GM12878 (cell line): ENCODE data around the gene GRIK5. TPM values are rescaled to one million over a fixed set of nuclear protein-coding genes. Genes with fewer than 3 reads are reported as not detected.

ENCODE experiments used
- ATAC-seq: fragments of 200-7000 bp; cut with Tn5 transposase; 3 replicates; pipeline ENCODE4 v1.9.1; 2020; ENCODE audit warnings: mild to moderate bottlenecking, moderate library complexity
- BruUV-seq: library from RNA; stranded (reverse); fragments of 400-500 nt; replicated peaks from 2 replicates; lab custom pipeline; 2021; lab: Mats Ljungman, UMichigan
- CTCF ChIA-PET: fragments of 300-600 bp; sonication (Branson Sonifier 250); formaldehyde crosslinking; extraction: SDS; loops from one replicate; lab custom pipeline; 2021; ENCODE audit warnings: inconsistent platforms; lab: Yijun Ruan, JAX
- POLR2A ChIA-PET: fragments of 350-600 bp; formaldehyde crosslinking; extraction: SDS; loops from one replicate; lab custom pipeline; 2021; ENCODE audit warnings: inconsistent platforms; lab: Charles Lee
- RAD21 ChIA-PET: fragments of 300-600 bp; sonication (Branson Sonifier 250); formaldehyde crosslinking; loops from one replicate; lab custom pipeline; 2023; ENCODE audit warnings: antibody characterized with exemption; ENCODE audit not compliant: unreplicated experiment; lab: Charles Lee
- SMC1A ChIA-PET: fragments of 300-600 bp; sonication (Branson Sonifier 250); formaldehyde crosslinking; loops from one replicate; lab custom pipeline; 2023; ENCODE audit not compliant: unreplicated experiment, uncharacterized antibody; lab: Charles Lee
- DNase-seq: peaks from one replicate; pipeline ENCODE4 v3.0.0-alpha.2; 2011; ENCODE audit warnings: low read depth, low spot score
- FAIRE-seq: peaks from 3 replicates; lab custom pipeline; 2011; peaks lifted over from hg19 to GRCh38; lab: Jason Lieb, UNC
- H2AFZ ChIP-seq: 2 replicates; pipeline ENCODE4 v1.6.0; 2011; ENCODE audit warnings: low read depth, low read length, control low read depth; ENCODE audit not compliant: control insufficient read depth
- H3K27ac ChIP-seq: 2 replicates; pipeline ENCODE4 v1.5.1; 2011; ENCODE audit warnings: control low read depth; ENCODE audit not compliant: control insufficient read depth, insufficient read depth
- H3K27me3 ChIP-seq, 2 experiments: replicated peaks in 1 of 2; 2 replicates each; pipeline versions ENCODE4 v1.6.0 to v1.6.1; 2011; ENCODE audit warnings: low read length in 1 of 2; ENCODE audit not compliant: control insufficient read depth in 2 of 2, insufficient read depth in 2 of 2
- H3K36me3 ChIP-seq, 2 experiments: 2 replicates each; pipeline ENCODE4 v1.5.1; 2011; ENCODE audit warnings: low read length in 1 of 2; ENCODE audit not compliant: control insufficient read depth in 2 of 2, insufficient read depth in 2 of 2
- H3K4me1 ChIP-seq: 2 replicates; pipeline ENCODE4 v1.6.1; 2011; ENCODE audit warnings: mild to moderate bottlenecking, low read length, moderate library complexity, mixed read lengths; ENCODE audit not compliant: control insufficient read depth, insufficient read depth
- H3K4me2 ChIP-seq: 2 replicates; pipeline ENCODE4 v1.6.0; 2011; ENCODE audit warnings: control low read depth; ENCODE audit not compliant: control insufficient read depth, insufficient read depth
- H3K4me3 ChIP-seq: fragments of 200-600 bp; sonication (generic); 2 replicates; pipeline ENCODE4 v1.5.1; 2016
- H3K79me2 ChIP-seq: 2 replicates; pipeline ENCODE4 v1.6.0; 2011; ENCODE audit warnings: low read length; ENCODE audit not compliant: control insufficient read depth, insufficient read depth
- H3K9ac ChIP-seq: 2 replicates; pipeline ENCODE4 v1.8.0; 2011; ENCODE audit warnings: low read length, control low read depth, mixed read lengths; ENCODE audit not compliant: control insufficient read depth, insufficient read depth
- H3K9me3 ChIP-seq: replicated peaks from 3 replicates; pipeline ENCODE4 v1.5.1; 2011; ENCODE audit warnings: mild to moderate bottlenecking, low read length; ENCODE audit not compliant: control insufficient read depth, insufficient read depth
- H4K20me1 ChIP-seq: 2 replicates; pipeline ENCODE4 v1.6.0; 2011; ENCODE audit not compliant: control insufficient read depth, insufficient read depth
- ASH2L ChIP-seq: fragments of 300-600, 200-600 bp; sonication (generic); IDR thresholded peaks from 2 replicates; pipeline ENCODE4 v1.6.1; 2017; ENCODE audit warnings: low read depth, mild to moderate bottlenecking, borderline replicate concordance
- CBFB ChIP-seq: IDR thresholded peaks from 2 replicates; pipeline ENCODE4 v1.6.1; 2016; ENCODE audit warnings: antibody characterized with exemption, low read depth
- CREM ChIP-seq: IDR thresholded peaks from 2 replicates; pipeline ENCODE4 v1.6.1; 2014; ENCODE audit warnings: antibody characterized with exemption, low read depth
- EED ChIP-seq: sonication (generic); IDR thresholded peaks from 2 replicates; pipeline ENCODE4 v1.6.1; 2016; ENCODE audit warnings: antibody characterized with exemption, low read depth
- HCFC1 ChIP-seq: fragments of 150-350 bp; IDR thresholded peaks from 2 replicates; pipeline ENCODE4 v1.6.1; 2014; ENCODE audit warnings: low read length
- NFYA ChIP-seq: IDR thresholded peaks from 2 replicates; pipeline ENCODE4 v1.6.1; 2011; ENCODE audit warnings: low read depth, mild to moderate bottlenecking, low read length, improper control_type of control experiment, borderline replicate concordance
- SMARCA5 ChIP-seq: fragments of 450-650 bp; IDR thresholded peaks from 2 replicates; pipeline ENCODE4 v1.6.1; 2017; ENCODE audit warnings: mild to moderate bottlenecking
- YY1 ChIP-seq: IDR thresholded peaks from 2 replicates; pipeline ENCODE4 v1.6.1; 2011; ENCODE audit warnings: low read depth, mild to moderate bottlenecking, low read length
- ZNF274 ChIP-seq: IDR thresholded peaks from one replicate; pipeline ENCODE4 v1.8.0; 2011; ENCODE audit not compliant: insufficient read length, insufficient read depth
- WGBS: methylation state at CpG from one replicate; pipeline ENCODE4 v1.1.6; 2016; ENCODE audit warnings: low lambda C conversion rate; ENCODE audit not compliant: insufficient replicate concordance, insufficient coverage; ENCODE audit errors: missing lambda C conversion rate; 5-methylcytosine and 5-hydroxymethylcytosine counted together
- in situ Hi-C: fragments of 300-500 bp; cut with MboI; formaldehyde crosslinking; loops from 9 replicates; pipeline ENCODE4 v1.14.3; 2018; ENCODE audit warnings: mixed read lengths
- intact Hi-C: fragments of 100-400 bp; cut with micrococcal nuclease; formaldehyde crosslinking; loops from one replicate; pipeline ENCODE4 v1.14.2; 2022; ENCODE audit not compliant: unreplicated experiment
- polyA plus RNA-seq, 11 experiments: library from polyadenylated mRNA; depleted of rRNA in 4 of 11; unstranded in 6 of 11; stranded (reverse) in 5 of 11; fragments of >200 nt; fragmentation: Nextera tagmentation in 4 of 11; fragmentation: Illumina TruSeq in 1 of 11; extraction: Ambion mirVana in 4 of 11; extraction: Trizol in 1 of 11; gene quantifications; 1 replicate in 1 of 11; 2 replicates in 10 of 11; pipeline versions ENCODE4 v1.2.1 to v1.2.3, GENCODE V29; 2011 to 2016; ENCODE audit warnings: inconsistent platforms in 2 of 11, missing spikeins in 2 of 11, low read depth in 1 of 11
- total RNA-seq, 4 experiments: library from RNA; depleted of rRNA in 3 of 4; stranded (reverse); fragments of >200 nt in 3 of 4; fragmentation: Illumina TruSeq in 1 of 4; extraction: Trizol in 1 of 4; gene quantifications; 2 replicates each; pipeline versions ENCODE4 v1.2.1 to v1.2.3, GENCODE V29; 2013 to 2021
- TF ChIP-seq, protein P1 (sequence below): IDR thresholded peaks from 2 replicates; pipeline ENCODE4 v1.6.1; 2011; ENCODE audit warnings: borderline replicate concordance, low read depth, mild to moderate bottlenecking, moderate library complexity, mixed read lengths, low read length; ENCODE audit not compliant: insufficient read depth; ENCODE audit errors: extremely low read length
- TF ChIP-seq, protein P2 (sequence below): IDR thresholded peaks from 2 replicates; pipeline ENCODE4 v1.6.1; 2012; ENCODE audit warnings: mild to moderate bottlenecking, low read depth, low read length
- TF ChIP-seq, protein P3 (sequence below): fragments of 450-650 bp; IDR thresholded peaks from 2 replicates; pipeline ENCODE4 v1.6.1; 2018; ENCODE audit warnings: borderline replicate concordance, mild to moderate bottlenecking; ENCODE audit not compliant: partially characterized antibody

The GRIK5 gene
- total and polyA plus RNA-seq, 10 of the 15 experiments (the other 5 are each of a cell fraction or from before 2014, with no cell fraction given), result 0.03 to 0.23 (median 0.07) TPM; not detected in 3

DNA sequence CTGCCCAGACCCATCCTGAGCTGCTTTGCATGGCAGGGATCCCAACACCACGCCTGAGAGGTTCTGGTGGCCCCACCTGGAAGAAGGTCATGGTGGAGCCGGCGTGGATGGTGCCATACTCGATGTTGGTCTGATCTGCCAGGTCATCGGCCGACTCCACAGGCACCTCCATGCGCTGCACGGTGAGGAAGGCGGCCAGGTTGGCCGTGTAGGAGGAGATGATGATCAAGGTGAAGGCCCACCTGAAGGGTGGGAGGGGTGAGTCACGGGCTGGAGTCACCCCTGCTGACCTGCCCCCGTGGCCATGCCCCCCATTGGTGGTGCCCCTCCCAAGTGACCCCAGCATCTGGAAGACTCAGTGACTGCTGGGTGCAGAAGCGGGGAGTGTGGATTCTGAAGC, 63.4 kb downstream of the GRIK5 start (continued):
- TF ChIP-seq, protein P1, sequence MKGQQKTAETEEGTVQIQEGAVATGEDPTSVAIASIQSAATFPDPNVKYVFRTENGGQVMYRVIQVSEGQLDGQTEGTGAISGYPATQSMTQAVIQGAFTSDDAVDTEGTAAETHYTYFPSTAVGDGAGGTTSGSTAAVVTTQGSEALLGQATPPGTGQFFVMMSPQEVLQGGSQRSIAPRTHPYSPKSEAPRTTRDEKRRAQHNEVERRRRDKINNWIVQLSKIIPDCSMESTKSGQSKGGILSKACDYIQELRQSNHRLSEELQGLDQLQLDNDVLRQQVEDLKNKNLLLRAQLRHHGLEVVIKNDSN, result no peak
- TF ChIP-seq EED, result no peak
- no peak for TF ChIP-seq CREM
- no peak for TF ChIP-seq NFYA
- no peak for TF ChIP-seq ZNF274
- no peak for TF ChIP-seq CBFB
- TF ChIP-seq, protein P2, sequence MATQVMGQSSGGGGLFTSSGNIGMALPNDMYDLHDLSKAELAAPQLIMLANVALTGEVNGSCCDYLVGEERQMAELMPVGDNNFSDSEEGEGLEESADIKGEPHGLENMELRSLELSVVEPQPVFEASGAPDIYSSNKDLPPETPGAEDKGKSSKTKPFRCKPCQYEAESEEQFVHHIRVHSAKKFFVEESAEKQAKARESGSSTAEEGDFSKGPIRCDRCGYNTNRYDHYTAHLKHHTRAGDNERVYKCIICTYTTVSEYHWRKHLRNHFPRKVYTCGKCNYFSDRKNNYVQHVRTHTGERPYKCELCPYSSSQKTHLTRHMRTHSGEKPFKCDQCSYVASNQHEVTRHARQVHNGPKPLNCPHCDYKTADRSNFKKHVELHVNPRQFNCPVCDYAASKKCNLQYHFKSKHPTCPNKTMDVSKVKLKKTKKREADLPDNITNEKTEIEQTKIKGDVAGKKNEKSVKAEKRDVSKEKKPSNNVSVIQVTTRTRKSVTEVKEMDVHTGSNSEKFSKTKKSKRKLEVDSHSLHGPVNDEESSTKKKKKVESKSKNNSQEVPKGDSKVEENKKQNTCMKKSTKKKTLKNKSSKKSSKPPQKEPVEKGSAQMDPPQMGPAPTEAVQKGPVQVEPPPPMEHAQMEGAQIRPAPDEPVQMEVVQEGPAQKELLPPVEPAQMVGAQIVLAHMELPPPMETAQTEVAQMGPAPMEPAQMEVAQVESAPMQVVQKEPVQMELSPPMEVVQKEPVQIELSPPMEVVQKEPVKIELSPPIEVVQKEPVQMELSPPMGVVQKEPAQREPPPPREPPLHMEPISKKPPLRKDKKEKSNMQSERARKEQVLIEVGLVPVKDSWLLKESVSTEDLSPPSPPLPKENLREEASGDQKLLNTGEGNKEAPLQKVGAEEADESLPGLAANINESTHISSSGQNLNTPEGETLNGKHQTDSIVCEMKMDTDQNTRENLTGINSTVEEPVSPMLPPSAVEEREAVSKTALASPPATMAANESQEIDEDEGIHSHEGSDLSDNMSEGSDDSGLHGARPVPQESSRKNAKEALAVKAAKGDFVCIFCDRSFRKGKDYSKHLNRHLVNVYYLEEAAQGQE, result no peak
- no peak for TF ChIP-seq ASH2L

DNA sequence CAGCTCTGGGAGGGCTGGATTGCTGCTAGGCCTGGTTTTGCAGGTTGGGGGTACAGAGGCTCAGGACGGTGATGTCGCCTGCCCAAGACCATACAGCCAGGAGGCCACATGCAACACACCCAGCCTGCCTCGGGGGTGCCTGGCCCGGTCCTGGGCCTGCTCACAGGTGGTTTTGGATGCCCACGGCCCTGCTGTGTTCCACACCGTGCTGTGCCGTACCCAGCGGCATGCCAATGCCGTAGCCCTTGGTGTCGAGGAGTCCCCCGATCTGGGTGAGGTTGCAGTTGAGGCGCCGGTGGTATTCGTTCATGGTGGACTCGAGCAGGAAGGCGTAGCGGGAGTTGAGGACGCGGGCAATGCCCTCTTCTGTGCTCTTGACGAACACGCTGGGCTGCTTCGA, 64.5 kb downstream of the GRIK5 start:
- Histone ChIP-seq H3K9me3 (no peaks in the 10 kb centered on the region), H3K27ac (no peak overlapping the region), H3K4me1 (no peaks in the 10 kb centered on the region), H3K27me3 (peaks cover 0 to 7% of the 10 kb centered on the region in 2 experiments; a peak in 1 of 4 replicates), H2AFZ (no peak overlapping the region), H3K79me2 (no peaks in the 10 kb centered on the region), H3K36me3 (no peaks in the 10 kb centered on the region), H3K4me2 (no peak overlapping the region), H4K20me1 (no peaks in the 10 kb centered on the region), H3K9ac (no peak overlapping the region), H3K4me3 (no peak overlapping the region)
- 44% methylated on average over 22 of the region's 22 CpGs for WGBS
- ChIA-PET CTCF (no interaction called here), RAD21 (no interaction called here), POLR2A (no interaction called here), SMC1A (no interaction called here)
- ATAC-seq, result no peak
- no peak for TF ChIP-seq HCFC1
- TF ChIP-seq, protein P3, sequence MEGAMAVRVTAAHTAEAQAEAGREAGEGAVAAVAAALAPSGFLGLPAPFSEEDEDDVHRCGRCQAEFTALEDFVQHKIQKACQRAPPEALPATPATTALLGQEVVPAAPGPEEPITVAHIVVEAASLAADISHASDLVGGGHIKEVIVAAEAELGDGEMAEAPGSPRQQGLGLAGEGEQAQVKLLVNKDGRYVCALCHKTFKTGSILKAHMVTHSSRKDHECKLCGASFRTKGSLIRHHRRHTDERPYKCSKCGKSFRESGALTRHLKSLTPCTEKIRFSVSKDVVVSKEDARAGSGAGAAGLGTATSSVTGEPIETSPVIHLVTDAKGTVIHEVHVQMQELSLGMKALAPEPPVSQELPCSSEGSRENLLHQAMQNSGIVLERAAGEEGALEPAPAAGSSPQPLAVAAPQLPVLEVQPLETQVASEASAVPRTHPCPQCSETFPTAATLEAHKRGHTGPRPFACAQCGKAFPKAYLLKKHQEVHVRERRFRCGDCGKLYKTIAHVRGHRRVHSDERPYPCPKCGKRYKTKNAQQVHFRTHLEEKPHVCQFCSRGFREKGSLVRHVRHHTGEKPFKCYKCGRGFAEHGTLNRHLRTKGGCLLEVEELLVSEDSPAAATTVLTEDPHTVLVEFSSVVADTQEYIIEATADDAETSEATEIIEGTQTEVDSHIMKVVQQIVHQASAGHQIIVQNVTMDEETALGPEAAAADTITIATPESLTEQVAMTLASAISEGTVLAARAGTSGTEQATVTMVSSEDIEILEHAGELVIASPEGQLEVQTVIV, result no peak
- TF ChIP-seq YY1, result no peak
- TF ChIP-seq SMARCA5, result no peak
- no TSS peak for BruUV-seq
- DNase-seq, result no peak
- intact Hi-C loops (no loop called here), in situ Hi-C loops (no loop called here)
- FAIRE-seq, result no peak
